ENCODE measurements around the gene FBXL3.

DNA sequence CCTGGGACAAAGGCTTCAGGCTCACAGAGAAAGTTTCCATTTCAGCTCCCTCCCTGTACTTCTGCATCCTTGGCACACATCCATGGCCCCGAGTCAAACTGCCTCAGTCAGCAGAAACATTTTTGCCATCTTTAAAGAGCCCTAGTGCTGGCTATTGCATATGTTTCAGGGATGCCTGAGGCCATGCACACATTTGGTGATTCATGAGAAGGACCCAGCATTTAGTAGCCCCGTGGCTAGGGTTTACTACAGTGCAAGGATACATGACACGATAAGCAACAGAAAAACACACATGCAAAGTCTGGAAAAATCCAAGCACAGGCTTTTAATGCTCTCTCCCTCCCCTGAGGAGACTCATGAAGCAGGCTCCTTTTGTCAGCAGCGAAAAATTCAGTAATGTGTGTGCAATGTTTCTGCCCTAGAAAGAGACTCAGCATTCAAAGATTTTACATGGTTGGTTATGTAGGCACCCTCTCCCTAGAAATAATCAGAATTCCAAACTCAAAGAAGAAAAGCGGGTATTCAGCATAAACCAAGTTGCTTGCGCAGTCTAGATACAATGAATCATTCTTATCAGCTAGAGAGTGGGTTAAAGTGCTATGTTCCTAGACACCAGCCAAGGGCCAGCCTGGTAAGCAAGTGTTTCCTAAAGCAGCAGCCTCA is 61.1 kb downstream of the FBXL3 start:
- TF ChIP-seq POLR2A (IDR thresholded peaks at IDR 0.05): no peak
- TF ChIP-seq, protein P1, sequence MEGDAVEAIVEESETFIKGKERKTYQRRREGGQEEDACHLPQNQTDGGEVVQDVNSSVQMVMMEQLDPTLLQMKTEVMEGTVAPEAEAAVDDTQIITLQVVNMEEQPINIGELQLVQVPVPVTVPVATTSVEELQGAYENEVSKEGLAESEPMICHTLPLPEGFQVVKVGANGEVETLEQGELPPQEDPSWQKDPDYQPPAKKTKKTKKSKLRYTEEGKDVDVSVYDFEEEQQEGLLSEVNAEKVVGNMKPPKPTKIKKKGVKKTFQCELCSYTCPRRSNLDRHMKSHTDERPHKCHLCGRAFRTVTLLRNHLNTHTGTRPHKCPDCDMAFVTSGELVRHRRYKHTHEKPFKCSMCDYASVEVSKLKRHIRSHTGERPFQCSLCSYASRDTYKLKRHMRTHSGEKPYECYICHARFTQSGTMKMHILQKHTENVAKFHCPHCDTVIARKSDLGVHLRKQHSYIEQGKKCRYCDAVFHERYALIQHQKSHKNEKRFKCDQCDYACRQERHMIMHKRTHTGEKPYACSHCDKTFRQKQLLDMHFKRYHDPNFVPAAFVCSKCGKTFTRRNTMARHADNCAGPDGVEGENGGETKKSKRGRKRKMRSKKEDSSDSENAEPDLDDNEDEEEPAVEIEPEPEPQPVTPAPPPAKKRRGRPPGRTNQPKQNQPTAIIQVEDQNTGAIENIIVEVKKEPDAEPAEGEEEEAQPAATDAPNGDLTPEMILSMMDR (IDR thresholded peaks at IDR 0.05): no peak

Measured in sigmoid colon (tissue), 3 donors.